Activated B cell treated with CpG ODN at 0.5 μM for 24 hours (primary cell): ENCODE results near the gene OR8H2. TPM values are rescaled to one million over a fixed set of nuclear protein-coding genes. Genes with fewer than 3 reads are reported as not detected.

Experiments
- total RNA-seq: library from RNA; stranded (reverse); gene quantifications from 2 replicates; pipeline ENCODE4 v1.2.3, GENCODE V29; 2022

The OR8H2 gene
- total RNA-seq, 1 donor from 2014 or later = not detected

Other genes with a start within 250 kb of the OR8H2 start
- not detected in 2 replicates for gene TRIM51, start 220.4 kb upstream of the OR8H2 start, total RNA-seq
- not detected in 2 replicates for gene OR5W2, start 189.1 kb upstream of the OR8H2 start, total RNA-seq
- not detected in 2 replicates for gene OR5I1, start 167.3 kb upstream of the OR8H2 start, total RNA-seq
- not detected in 2 replicates for gene OR10AG1, start 133.7 kb upstream of the OR8H2 start, total RNA-seq
- not detected in 2 replicates for gene OR5F1, start 109.1 kb upstream of the OR8H2 start, total RNA-seq
- not detected in 2 replicates for gene OR5AS1, start 76.0 kb upstream of the OR8H2 start, total RNA-seq
- gene OR8I2, start 10.4 kb upstream of the OR8H2 start, total RNA-seq = not detected in 2 replicates
- gene OR8H3, start 18.7 kb downstream of the OR8H2 start, total RNA-seq = not detected in 2 replicates
- not detected in 2 replicates for gene OR8J3, start 36.5 kb downstream of the OR8H2 start, total RNA-seq
- not detected in 2 replicates for gene OR8K5, start 56.6 kb downstream of the OR8H2 start, total RNA-seq
- not detected in 2 replicates for gene OR5J2, start 72.9 kb downstream of the OR8H2 start, total RNA-seq
- gene OR5T2, start 130.6 kb downstream of the OR8H2 start, total RNA-seq = not detected in 2 replicates
- gene OR5T3, start 148.6 kb downstream of the OR8H2 start, total RNA-seq = not detected in 2 replicates
- not detected in 2 replicates for gene OR5T1, start 170.5 kb downstream of the OR8H2 start, total RNA-seq
- gene OR8H1, start 188.6 kb downstream of the OR8H2 start, total RNA-seq = not detected in 2 replicates
- not detected in 2 replicates for gene OR8K3, start 211.5 kb downstream of the OR8H2 start, total RNA-seq
- not detected in 2 replicates for gene OR8K1, start 242.4 kb downstream of the OR8H2 start, total RNA-seq